ENCODE results near the gene SMARCAD1. TPM values are rescaled to one million over a fixed set of nuclear protein-coding genes. Genes with fewer than 3 reads are reported as not detected.

Gene SMARCAD1
- total and polyA plus RNA-seq, 9 of the 15 experiments (the other 6 are each of a cell fraction or from before 2014, with no cell fraction given): 11.2 to 52.2 (median 34.6) TPM

- intact Hi-C loops (cut with micrococcal nuclease) (no loop called here), in situ Hi-C loops (cut with MboI) (no loop called here)
- H3K9ac ChIP-seq (ENCODE audit: insufficient read depth in 1 of 2, low read depth in 2 of 2, low read length in 2 of 2): no peak overlapping the region
- H3K79me2 ChIP-seq (ENCODE audit: control insufficient read depth, insufficient read depth, low read length): no peaks in the 10 kb centered on the region
- no peaks in the 10 kb centered on the region for H3K9me3 ChIP-seq (replicated peaks; ENCODE audit: control insufficient read depth, insufficient read depth, low read depth, low read length)
- no peaks in the 10 kb centered on the region for H3K36me3 ChIP-seq (ENCODE audit: control insufficient read depth, insufficient read depth, low read length)
- no peaks in the 10 kb centered on the region for H3K9me1 ChIP-seq (ENCODE audit: control insufficient read depth, insufficient read depth, low read length)
- no peaks in the 10 kb centered on the region for H4K20me1 ChIP-seq (replicated peaks; ENCODE audit: control insufficient read depth, insufficient read depth, low read length)
- H3K27ac ChIP-seq (ENCODE audit: extremely low read depth, low read depth, low read length): no peak overlapping the region
- ATAC-seq (no peak), DNase-seq (ENCODE audit: extremely low read depth in 1 of 4, low spot score in 3 of 4) (no peak), FAIRE-seq (no peak)
- POLR2A ChIA-PET: no interaction called here
- WGBS (ENCODE audit: insufficient coverage, low coverage, missing lambda C conversion rate): 0% methylated on average over 2 of the region's 2 CpGs
- H3K4me1 ChIP-seq (replicated peaks in 1 of 2; ENCODE audit: control insufficient read depth in 2 of 2, insufficient read depth in 2 of 2, low read length in 2 of 2): no peaks in the 10 kb centered on the region
- no peak overlapping the region for H3K4me3 ChIP-seq
- peaks cover 2 to 4% of the 10 kb centered on the region in 2 experiments; a peak in 2 of 5 replicates for H3K27me3 ChIP-seq (ENCODE audit: control insufficient read depth in 2 of 2, insufficient read depth in 2 of 2, low read length in 2 of 2)
- CTCF ChIA-PET (ENCODE audit: low intra/inter-chr PET ratio): no interaction called here
- H2AFZ ChIP-seq (ENCODE audit: low read depth, low read length): no peak overlapping the region
- TF ChIP-seq ARID1B (IDR thresholded peaks at IDR 0.05): no peak
- no peak overlapping the region for H3K4me2 ChIP-seq (ENCODE audit: insufficient read depth, low read length)
- BruUV-seq (replicated peaks): no TSS peak
Measured at GRCh38 chr4:94177822-94178221, 29.8 kb upstream of the SMARCAD1 start.

GRCh38 chr4:94181815-94182214 is 25.9 kb upstream of the SMARCAD1 start:
- H4K20me1 ChIP-seq (replicated peaks; ENCODE audit: control insufficient read depth, insufficient read depth, low read length): no peaks in the 10 kb centered on the region
- H2AFZ ChIP-seq (ENCODE audit: low read depth, low read length): no peak overlapping the region
- CTCF ChIA-PET (ENCODE audit: low intra/inter-chr PET ratio): no interaction called here
- H3K4me2 ChIP-seq (ENCODE audit: insufficient read depth, low read length): no peak overlapping the region
- H3K36me3 ChIP-seq (ENCODE audit: control insufficient read depth, insufficient read depth, low read length): no peaks in the 10 kb centered on the region
- intact Hi-C loops (cut with micrococcal nuclease): no loop called here
- no peak for DNase-seq (ENCODE audit: extremely low read depth in 1 of 4, low spot score in 3 of 4)
- no peak overlapping the region for H3K4me3 ChIP-seq
- H3K4me1 ChIP-seq (replicated peaks in 1 of 2; ENCODE audit: control insufficient read depth in 2 of 2, insufficient read depth in 2 of 2, low read length in 2 of 2): no peaks in the 10 kb centered on the region
- peaks cover 2 to 4% of the 10 kb centered on the region in 2 experiments; a peak in 2 of 5 replicates for H3K27me3 ChIP-seq (ENCODE audit: control insufficient read depth in 2 of 2, insufficient read depth in 2 of 2, low read length in 2 of 2)
- no peaks in the 10 kb centered on the region for H3K79me2 ChIP-seq (ENCODE audit: control insufficient read depth, insufficient read depth, low read length)
- BruUV-seq (replicated peaks): no TSS peak
- H3K27ac ChIP-seq (ENCODE audit: extremely low read depth, low read depth, low read length): no peak overlapping the region
- in situ Hi-C loops (cut with MboI): no loop called here
- POLR2A ChIA-PET: no interaction called here
- no peak for FAIRE-seq
- no peak overlapping the region for H3K9ac ChIP-seq (ENCODE audit: insufficient read depth in 1 of 2, low read depth in 2 of 2, low read length in 2 of 2)
- TF ChIP-seq RAD21 (CRISPR knock-in tag; conservative IDR thresholded peaks at IDR 0.05 in 1 of 2, IDR thresholded peaks at IDR 0.05 in 1 of 2) (no peak), ZNF717 (CRISPR knock-in tag; IDR thresholded peaks at IDR 0.05) (no peak), AFF4 (CRISPR knock-in tag; IDR thresholded peaks at IDR 0.05) (no peak), TEAD4 (IDR thresholded peaks at IDR 0.05; ENCODE audit: low read length) (no peak), TEAD4 (CRISPR knock-in tag; IDR thresholded peaks at IDR 0.05; ENCODE audit: borderline replicate concordance) (no peak), CHD2 (IDR thresholded peaks at IDR 0.05; ENCODE audit: low read depth, low read length) (no peak), ZNF584 (CRISPR knock-in tag; IDR thresholded peaks at IDR 0.05; ENCODE audit: low read depth) (no peak), CBFB (CRISPR knock-in tag; IDR thresholded peaks at IDR 0.05) (no peak), L3MBTL2 (IDR thresholded peaks at IDR 0.05) (no peak), ZNF175 (CRISPR knock-in tag; IDR thresholded peaks at IDR 0.05; ENCODE audit: low read depth) (no peak)
- ATAC-seq: no peak
- 0% methylated on average over 1 of the region's 1 CpG for WGBS (ENCODE audit: insufficient coverage, low coverage, missing lambda C conversion rate)
- no peaks in the 10 kb centered on the region for H3K9me1 ChIP-seq (ENCODE audit: control insufficient read depth, insufficient read depth, low read length)
- H3K9me3 ChIP-seq (replicated peaks; ENCODE audit: control insufficient read depth, insufficient read depth, low read depth, low read length): no peaks in the 10 kb centered on the region

Measured in K562 (cell line).